GM15510 (cell line): Measurements from ENCODE around the gene G6PD.
A peak's percentile ranks its signal among the peaks of the same experiment; 100 is the strongest.

Experiments
- POLR2A ChIP-seq: IDR thresholded peaks from 3 replicates; pipeline ENCODE4 v1.6.1; 2011; ENCODE audit warnings: borderline replicate concordance; ENCODE audit not compliant: insufficient read length; ENCODE audit errors: extremely low read depth

Gene G6PD

GRCh38 chrX:154515090-154515965 is 31.3 kb downstream of the G6PD start:
- no peak for TF ChIP-seq POLR2A

- no peak for TF ChIP-seq POLR2A
These were observed 32.9 kb downstream of the G6PD start for GRCh38 chrX:154513716-154514115.

GRCh38 chrX:154512879-154513553 is 33.6 kb downstream of the G6PD start:
- no peak for TF ChIP-seq POLR2A

- TF ChIP-seq POLR2A: no peak
These were observed 34.9 kb downstream of the G6PD start for GRCh38 chrX:154511761-154512160.

- no peak for TF ChIP-seq POLR2A
These were observed 37.2 kb downstream of the G6PD start for GRCh38 chrX:154509455-154509854.

- TF ChIP-seq POLR2A: no peak
These were observed 38.3 kb downstream of the G6PD start for GRCh38 chrX:154508384-154508745.

GRCh38 chrX:154507673-154508383 is 38.8 kb downstream of the G6PD start:
- no peak for TF ChIP-seq POLR2A

- TF ChIP-seq POLR2A: no peak
These were observed 39.9 kb downstream of the G6PD start for GRCh38 chrX:154506483-154507332.

GRCh38 chrX:154505734-154506133 is 40.9 kb downstream of the G6PD start:
- TF ChIP-seq POLR2A: no peak

GRCh38 chrX:154502989-154503388 is 43.7 kb downstream of the G6PD start:
- TF ChIP-seq POLR2A: no peak

GRCh38 chrX:154502098-154502497 is 44.5 kb downstream of the G6PD start:
- TF ChIP-seq POLR2A: no peak

GRCh38 chrX:154495472-154495922 is 51.1 kb downstream of the G6PD start:
- TF ChIP-seq POLR2A: no peak

- no peak for TF ChIP-seq POLR2A
These were observed 51.9 kb downstream of the G6PD start for GRCh38 chrX:154494715-154495114.

GRCh38 chrX:154490414-154491083 is 56.1 kb downstream of the G6PD start, which contains the start of gene SLC10A3:
SLC10A3 (minus strand) TSS chrX:154490629; CDS start chrX:154488940, 1,689 bp downstream.
- peak; percentile 92 for TF ChIP-seq POLR2A
